Measurements from ENCODE around the gene RNU1-3.
"Not testable (repeated sequence)": the region's sequence is repeated elsewhere in the genome, so short reads cannot be mapped to it uniquely, and the experiment has no call there.

RNU1-3 gene

DNA sequence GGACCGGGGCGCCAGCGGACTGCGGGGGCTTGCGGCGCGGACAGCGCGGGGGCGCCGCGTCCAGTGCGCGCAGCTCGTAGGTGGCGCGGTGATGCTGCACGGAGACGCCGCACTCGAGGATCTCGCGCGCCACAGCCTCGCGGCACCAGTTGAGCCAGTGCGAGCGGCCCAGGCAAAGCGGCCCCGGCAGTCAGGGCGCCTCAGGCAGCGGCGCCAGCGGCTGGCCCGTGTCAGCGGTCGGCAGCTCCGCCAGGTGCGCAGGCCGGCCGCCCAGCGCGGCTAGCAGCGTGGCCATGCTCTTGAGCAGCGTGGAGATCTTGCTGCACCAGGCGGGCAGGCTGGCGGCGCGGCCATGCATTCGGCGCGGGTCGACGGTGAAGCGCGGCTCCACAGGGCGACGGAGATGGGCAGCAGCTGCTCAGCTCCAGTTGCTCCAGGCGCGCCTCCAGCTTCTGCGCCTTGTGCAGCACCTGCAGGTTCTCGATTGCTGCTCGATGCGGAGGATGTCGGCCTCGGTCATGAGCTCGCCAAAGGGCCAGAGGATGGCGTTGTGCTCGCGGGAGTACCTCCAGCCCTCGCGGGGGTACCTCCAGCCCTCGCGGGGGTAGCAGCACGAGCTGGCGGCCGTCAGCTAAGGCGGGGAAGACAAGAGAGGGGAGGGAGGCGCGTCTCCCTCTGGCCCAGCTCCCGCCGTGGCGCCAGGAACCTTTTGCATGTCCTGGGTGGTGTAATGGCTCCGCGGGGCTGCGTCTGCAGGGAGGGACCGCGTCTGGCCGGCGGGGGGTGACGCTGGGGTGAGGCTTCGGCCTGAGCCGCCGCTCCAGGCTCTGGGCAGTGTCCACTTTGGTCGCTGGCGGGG, 26.9 kb upstream of the RNU1-3 start:
- DNase-seq, result not testable (repeated sequence)

DNA sequence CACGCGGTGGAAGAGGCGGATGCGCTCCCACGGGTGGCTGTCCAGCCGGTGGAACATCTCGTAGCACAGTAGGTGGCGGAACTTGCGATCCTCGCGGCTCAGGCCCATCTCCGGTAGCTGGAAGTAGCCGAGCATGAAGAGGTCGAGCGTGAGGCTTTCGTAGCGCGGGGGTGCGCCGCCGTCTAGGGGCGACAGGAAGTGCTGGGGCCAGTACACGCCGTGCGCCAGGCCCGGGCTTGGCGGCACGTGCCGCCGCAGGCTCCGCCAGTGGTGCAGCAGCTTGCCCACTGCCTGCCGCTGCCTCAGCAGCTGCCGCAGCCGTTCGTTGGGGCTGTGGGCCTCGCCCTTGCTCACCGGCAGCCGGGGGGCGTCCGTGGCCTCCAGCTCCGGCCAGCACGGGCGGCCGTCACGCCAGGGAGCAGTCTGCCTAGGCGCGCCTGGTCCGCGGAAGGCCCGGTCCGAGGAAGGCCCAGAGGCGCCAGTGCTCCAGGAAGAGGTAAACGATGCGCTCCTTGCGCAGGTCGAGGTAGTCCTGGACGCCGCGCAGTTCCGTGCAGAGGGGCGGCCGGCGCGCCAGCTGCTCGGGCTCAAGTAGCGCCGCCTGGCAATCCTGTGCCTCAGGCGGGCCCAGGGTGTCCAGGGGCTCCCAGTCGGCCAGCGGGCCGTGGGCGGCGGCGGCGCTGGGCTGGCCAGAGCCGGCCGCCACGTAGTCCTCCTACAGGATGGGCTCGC, 26.1 kb upstream of the RNU1-3 start:
- not testable (repeated sequence) for DNase-seq

DNA sequence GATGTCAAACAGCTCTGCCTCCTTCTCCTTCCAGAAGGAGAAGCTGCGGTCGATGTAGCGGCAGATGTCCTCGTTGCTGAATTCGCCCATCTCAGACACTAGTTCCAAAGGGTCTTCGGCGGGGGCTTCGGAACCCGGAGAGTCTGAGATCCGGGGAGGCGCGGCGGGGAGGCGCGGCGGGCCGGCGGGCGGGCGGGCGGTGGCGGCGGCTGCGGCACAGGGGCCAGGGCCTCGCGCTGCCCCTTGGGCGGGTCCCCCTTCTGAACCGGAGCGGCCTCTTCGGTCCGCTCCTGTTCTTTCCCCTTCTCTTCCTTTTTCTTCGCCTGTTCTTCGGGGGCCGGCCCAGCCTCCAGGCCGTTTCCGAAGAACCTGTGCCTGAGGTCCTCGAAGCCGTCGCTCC, 25.5 kb upstream of the RNU1-3 start:
- DNase-seq, result not testable (repeated sequence)

DNA sequence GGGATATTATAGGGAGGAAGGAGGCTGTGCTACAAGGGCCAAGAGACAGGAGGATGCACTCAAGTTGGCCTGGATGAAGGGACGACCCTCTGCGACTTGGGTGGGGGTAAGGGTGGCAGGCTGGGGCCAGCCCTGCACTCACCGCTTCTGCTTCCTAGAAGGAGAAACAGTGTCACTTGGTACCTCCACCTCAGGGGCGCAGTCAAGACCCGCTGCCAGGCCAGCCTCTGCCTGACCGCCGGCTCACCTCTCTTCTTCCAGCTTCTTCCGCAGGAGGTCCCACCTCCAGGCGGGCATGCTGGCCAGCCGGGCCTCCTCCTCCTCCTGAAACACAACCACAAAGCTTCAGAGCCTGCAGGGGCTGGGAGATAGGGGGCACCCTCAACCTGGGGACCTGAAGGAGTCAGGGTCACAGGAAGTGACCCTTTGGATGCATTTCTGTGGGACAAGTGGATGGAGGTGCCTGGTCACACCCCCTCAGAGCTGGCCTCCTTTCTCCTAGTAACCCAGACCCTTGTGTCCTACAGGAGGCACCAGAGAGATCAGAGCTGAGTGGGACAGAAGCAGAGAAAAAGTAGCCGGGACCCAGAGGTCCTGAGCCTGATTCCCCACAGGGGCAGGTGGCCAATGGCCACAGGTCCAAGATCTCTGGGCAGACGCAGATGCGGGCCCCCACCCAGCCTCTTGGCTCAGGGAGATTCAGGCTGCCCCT, 24.4 kb upstream of the RNU1-3 start:
- DNase-seq, result not testable (repeated sequence)

DNA sequence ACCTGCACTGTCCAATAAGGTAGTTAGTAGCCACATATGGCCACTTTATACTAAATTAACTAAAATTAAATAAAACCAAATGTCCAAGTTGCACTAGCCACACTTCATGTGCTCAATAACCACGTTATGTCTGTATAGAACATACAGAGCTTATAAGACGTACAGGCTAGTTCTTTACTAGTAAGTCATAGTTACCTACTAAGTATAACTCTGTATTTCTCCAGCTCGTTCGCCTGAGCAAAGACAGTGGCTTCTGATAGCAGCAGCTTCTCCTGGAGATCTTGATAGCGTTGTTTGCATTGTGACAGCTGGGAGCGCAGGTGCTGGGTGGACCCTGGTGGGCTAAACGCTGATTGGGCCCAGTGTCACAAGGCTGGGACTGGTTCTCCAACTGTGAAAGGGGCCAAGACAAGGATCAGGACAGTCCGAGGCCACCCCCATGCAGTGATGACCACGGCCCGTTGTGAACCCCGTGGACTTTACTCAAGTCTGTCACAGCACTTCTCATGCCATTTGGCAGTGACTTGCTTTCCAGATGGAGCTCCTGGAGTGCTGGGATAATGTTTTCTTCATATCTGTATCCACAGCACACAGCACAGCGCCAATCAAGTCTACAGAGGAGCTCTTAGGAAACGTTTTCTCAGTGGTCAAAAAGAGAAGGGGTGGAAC, 20.5 kb upstream of the RNU1-3 start:
- DNase-seq, result not testable (repeated sequence)

DNA sequence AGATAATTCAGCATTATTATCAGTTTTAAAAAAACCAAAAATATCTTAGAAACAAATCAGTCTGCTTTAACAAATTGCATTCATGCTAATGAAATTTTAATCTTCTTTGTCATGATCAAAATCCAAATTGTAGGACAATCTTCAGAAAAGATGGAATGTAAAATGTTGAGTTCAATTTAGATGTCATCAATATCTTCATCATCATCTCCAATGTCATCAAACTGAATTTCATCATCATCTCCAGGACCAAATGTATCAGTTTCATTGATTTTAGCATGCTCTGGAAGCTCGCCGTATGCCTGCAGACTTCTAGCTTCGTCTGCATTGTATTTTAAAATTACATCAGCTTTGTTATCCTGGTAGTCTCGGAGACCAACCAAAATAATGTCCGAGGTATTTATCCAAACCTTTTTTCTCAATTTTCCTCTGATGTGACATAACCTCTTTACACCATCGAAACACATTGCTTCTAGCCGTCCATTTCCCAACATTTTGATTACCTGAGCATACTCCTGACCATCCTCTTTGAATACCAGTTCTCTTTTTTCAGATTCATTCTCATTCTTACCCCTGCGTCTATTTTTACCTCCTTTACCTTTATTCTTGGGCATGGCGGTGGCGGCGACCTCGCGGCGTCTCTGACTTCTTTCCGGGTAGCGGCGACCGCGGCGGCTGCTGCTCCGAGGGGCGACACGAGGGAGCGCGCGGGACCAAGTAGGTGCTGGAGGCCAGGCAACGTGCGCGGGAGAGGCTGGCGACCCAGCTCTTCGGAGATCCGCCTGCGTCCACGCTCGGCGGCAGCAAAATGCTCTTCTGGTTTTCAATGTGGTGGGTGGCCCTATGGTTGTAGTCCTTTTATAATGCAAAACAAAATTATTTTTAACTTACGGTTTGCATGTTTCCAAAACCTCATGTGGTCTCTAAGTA, 19.0 kb upstream of the RNU1-3 start:
- not testable (repeated sequence) for DNase-seq

DNA sequence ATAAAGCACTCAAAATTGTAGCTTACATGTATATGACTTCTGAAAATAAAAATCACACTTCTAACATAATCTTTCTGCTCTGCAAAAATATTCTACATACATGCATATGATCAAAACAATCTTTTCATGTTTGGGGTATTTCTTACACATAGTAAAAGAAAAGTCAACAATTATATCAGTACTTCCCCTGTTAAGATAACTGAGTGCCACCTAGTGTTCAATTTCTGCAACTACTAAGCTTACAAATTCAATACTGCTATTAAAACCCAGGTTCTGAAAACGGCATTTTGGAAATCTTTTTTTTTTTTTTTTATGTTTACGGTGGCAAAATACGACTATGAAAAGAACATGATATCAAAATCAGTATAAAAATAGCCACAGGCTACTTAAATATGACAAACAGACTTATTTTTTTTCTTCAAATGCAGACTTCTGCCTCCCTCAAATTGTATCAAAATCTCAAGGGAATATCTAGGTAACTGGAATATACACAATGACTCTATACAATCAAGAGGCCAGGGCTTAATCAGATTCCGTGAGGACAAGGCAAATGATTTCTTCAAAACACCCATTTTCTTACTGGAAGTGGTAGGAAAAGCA, 18.1 kb upstream of the RNU1-3 start:
- DNase-seq, result not testable (repeated sequence)

DNA sequence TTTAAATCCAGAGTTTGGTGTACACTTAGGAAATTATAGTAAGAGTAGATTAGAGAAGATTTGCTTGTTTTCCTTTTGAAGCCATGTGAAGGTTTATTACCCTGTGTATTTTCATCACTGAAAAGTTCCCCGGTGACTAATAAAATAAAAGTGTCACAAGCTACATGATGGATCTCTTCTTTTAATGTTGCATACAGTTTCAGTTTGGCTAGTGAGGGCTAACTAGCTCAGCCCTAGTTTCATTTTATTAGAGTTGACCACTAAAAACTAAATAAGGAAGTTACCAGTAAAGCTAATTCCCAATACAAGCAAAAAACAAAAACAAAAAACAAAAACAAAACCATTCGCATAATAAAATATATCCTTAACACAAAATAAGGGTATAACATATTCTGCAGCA, 17.4 kb upstream of the RNU1-3 start:
- DNase-seq, result not testable (repeated sequence)

DNA sequence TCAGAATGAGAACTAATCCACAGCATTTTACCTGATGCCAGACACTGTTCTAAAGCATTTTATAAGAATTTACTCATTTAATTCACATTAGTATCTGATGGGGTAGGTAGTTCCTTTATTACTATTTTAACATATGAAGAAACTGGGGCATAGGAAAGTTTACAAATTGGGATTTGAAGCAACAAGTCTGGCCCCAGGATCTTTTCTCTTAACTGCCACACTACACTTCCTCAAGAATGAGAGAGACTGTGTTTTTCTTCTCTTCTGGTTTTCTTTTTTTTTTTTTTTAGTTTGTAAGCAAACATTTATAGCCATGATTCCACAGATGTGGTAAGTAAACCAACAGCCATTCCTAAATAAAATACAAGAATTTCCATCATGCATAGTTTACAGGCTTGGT, 16.1 kb upstream of the RNU1-3 start:
- DNase-seq, result not testable (repeated sequence)

DNA sequence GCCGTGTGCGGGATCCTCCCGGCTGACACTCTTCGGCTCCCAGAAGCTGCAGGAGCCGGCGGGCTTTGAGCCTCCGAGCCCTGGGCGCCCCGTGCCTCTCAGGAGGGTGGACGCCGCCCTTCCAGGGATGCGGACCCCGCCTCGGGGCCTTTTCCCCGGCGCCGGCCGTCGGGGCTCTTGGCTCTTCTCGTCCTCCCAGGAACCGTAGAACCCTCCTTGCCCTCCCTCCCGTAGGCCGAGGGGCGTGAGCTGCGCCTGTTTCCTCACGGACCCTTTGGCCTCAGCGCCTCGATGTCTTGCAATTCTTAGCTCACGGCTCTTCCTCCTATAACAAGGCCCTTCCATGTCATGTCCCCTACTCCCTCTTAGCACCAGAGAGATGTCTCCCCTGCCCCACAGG, 13.6 kb upstream of the RNU1-3 start:
- not testable (repeated sequence) for DNase-seq

DNA sequence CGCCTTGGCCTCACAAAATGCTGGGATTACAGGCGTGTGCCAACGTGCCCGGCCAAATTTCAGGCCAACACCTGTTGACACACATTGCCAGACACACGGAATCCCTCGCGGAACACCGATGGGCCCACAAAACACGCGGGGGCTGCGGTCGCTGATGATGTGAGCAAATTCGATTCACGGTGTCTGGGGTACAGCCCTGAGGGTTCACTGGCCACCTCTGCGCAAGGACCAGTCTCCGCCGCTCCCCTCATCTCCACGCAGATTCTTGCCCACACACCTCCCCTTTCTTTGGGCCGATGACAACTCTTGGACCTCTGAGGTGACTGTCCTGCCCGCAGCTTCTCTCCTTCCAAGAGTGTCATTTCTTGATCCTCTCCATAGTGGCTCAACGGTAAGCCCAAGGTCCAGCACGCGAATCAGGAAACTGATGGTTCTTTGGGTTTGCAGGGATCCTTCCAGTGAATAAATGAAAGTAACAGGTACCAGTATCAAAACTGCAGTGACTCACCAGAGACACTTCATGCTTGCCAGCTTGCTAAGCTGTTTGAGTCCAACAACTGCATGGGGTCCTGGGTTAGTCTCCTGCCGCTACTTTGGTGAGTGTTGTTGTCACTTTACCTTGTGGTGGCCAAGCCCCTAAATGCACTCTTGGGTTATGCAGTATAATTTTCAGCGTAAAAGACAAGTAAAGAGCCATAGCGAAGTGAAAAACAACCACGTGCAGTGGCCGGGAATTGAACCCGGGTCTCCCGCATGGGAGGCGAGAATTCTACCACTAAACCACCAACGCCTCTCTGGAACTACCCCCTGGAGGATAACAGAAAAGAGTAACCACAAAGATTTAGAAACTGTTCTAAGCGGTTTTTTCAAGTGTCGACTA, 11.0 kb upstream of the RNU1-3 start:
- DNase-seq, result peak; percentile 62

DNA sequence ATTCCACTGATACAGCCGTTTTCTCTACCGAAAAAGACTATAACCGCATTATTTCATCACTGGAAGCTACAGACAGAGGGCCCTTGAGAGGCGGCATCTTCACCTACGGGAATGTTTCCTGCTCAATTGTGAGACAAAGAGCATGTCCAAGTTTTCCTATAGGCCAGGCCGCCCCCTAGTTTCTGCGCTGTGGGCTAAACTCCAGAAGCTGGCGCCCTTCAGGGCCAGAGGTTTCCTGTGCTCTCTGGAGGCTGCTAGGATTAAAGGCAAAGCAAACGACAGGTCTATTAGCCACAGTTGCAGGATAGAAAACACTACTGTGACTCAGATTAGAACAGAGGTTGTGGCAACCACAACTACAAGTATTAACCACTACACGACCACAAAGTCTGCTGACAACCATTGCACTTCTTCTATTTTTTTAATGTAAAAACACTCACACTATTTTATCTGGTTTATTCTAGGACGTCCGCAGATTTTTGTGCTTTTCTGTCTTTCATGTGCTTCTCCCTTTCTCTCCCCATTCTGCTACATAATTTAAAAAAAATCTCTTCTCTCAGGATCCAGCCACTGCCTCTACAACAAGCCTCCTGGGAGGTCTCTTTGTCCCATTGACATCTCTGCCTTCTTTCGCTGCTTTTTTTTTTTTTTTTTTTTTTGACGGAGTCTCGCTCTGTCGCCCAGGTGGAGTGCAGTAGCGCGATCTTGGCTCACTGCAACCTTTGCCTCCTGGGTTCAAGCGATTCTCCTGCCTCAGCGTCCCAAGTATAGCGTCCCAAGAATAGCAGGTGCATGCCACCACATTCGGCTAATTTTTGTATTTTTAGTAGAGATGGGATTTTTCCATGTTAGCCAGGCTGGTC, 10.1 kb upstream of the RNU1-3 start:
- not testable (repeated sequence) for DNase-seq

DNA sequence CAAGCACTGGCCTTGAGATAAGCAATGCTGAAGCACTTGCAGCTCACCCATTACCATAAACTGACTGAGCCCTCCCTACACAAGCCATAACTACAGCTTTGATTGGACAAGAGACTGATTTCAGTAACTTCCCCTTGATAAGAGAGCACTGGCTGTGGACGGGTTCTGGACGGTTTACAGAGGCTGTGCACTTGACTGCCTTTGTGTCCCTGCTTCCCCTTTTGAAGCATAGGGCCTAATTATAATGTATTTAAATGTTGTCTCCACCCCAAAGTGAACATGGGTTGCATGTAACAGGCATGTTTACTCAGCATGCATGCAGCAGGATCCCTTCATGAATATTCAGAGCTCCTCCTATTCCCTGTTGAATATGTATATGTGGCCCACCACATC, 8.4 kb upstream of the RNU1-3 start:
- DNase-seq, result not testable (repeated sequence)

DNA sequence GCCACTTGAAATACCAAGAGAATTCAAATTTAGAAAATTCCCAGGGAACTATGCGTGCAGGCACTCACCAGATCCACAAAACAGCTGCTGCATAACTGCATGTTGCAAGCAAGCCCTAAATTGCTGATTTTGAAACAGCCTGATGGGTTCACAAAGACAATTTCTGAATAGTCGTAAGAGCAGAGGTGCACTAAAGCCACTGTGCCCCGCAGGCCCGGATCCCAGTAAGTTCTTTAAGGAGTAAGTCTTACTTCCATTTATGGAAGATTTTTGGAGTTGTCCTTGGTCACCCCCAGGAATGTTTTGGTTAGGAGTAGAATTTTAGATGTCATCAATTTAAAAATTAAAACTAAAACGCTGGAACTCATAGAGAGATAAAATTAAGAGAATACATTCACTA, 7.2 kb upstream of the RNU1-3 start:
- not testable (repeated sequence) for DNase-seq

DNA sequence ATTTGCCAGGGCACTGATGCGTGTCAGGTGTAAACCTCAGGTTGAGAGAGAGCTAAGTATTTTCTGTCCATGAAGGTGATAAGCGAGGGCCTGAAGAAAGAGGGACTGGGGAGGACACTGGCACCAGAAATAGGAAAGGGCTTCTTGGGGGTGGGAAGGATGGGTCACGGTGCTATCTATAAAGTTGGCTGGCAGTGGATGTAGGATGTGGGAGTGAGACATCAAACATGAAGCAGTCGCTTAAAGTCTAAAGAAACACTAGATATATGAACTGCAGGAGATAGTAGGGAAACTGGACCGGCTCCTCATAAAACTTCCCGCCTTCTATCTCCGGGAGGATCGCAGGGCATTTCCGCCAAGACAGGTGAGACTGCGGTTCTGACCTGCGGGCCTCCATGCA, 912 bp downstream of the RNU1-3 start:
- DNase-seq, result not testable (repeated sequence)

DNA sequence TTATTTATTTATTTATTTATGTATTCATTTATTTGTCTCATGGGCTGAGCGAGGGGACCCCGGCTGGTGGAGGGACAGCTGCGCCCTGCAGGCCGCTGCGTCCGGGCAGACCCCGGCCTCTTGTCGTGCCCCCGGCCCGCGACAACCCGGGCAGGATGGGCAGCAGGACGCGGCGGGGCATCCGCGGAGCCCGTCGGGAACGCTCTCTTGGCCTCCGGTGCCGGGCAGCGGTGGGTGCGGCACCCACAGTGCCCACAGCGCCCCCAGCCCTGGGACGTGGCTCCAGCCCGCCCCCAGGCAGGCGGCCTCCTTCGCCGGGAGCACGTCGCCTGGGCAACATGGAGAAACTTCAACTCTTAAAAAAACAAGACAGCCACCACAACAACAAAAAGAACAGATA, 8.5 kb downstream of the RNU1-3 start:
- not testable (repeated sequence) for DNase-seq

DNA sequence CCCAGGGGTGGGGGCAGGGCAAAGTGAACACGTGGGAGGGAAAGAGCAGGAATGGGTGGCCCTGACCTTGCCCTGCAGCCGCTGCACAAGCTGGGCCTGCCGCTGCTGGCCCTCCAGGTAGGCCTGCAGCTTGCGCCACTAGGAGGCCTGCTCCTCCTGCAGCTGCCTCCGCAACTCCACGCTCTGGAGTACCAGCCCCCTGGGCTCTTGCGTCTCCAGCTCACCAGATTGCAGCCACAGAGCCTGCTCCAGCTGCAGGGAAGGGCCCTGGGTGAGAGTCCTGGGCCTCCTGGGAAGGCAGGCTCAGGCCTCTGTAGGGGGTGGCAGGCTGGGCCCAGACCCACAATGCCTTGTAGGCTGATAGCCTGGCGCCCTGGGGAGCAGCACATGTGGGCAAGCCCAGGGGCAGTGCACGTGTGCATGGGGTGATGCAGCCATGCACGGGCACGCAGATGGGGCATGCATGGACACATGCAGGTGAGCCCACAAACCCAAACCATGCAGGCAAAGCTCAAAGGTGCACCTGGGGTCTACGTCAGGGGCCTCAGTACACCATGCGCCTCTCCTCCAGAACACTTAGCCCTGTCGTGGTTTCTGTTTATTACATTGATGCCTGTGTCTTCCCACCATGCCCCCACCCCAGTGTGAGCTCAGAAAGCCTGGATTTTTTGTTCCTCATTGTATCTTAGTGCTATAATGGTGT, 9.6 kb downstream of the RNU1-3 start:
- not testable (repeated sequence) for DNase-seq

DNA sequence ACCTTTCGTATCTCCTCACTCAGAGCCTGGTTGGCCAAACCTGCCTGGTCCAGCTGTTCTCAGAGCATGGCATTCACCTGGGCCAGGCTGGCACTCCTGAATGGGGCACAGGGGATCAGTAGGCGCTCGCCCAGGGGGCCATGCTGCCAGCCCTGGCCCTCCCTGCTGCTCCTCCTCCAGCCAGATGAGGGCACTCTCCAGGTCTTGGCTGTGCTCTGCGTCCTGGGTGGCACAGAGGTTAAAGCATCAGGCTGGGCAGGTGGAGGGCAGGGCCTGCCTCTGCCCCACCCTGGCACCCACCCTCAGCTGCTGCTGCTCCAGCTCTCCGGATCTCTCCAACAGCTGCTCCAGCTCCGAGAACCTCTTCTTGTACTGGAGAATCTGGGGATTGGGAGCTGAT, 10.2 kb downstream of the RNU1-3 start:
- not testable (repeated sequence) for DNase-seq

DNA sequence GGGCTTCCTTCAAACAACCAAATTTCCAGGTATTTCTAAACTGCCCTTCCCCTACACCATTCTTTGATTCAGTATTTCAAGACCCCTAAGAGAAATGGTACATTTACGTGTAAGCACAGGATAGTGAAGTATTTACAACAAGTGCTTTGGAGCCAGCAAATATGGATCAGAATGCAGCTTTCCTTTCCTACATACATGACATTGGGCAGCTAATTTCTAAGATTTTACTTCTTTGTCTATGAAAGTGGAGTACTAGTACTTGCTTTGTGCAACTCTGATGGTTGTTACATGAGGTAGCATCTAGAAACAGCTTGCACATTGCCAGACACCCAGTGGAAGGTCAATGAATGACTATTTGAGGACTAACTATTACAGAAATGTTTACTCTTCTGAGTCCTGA, 15.2 kb downstream of the RNU1-3 start:
- DNase-seq, result not testable (repeated sequence)

Measured in DMS 273 treated with DMSO at 0.1 percent for 48 hours (cell line).